Measurements from ENCODE around the gene SLC22A1. TPM values are rescaled to one million over a fixed set of nuclear protein-coding genes. Genes with fewer than 3 reads are reported as not detected.

SLC22A1 gene
- polyA plus RNA-seq, 2 of the 4 experiments (the other 2 are of a cell fraction): 2.1 TPM

DNA sequence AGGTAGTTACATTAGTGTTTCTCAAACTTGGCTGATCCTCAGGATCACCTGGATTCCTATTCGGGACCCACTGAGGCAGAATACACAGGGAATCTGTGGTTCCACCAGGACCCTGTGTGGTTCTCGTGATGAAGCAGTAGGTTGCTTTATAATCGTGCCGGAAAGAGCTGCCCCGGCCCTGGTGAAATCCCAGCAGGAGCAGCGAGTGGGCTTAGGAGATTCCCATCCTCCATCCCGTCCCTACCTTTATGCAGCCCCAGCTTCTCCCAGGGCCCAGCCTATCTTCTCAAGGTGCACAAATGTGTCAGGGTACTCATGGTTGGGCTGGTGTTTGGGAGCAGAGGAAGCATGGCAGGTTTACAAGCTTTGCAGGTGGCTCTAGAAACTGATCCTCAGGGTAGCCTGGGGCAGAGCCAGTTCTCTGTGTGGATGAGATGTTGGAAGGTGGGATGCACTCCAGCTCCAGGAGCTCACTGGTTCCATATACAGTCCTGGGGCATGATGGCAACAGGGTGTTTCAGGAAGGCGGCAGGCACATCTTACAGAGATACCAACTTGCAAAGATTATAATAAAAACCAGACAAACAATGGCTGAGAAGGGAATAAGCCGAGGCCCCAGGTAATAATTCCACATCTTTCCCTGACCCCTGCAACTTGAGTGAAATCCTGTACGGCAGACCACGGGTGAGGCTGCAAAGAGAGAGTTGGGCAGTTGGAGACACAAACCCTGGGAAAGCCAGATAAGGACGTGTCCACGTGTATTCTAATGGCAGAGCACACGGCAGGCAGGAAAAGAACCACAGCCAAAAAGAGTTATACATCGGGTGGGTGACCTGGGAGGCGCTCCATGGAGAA, 5.9 kb downstream of the SLC22A1 start (continued):
- TF ChIP-seq, protein P1, sequence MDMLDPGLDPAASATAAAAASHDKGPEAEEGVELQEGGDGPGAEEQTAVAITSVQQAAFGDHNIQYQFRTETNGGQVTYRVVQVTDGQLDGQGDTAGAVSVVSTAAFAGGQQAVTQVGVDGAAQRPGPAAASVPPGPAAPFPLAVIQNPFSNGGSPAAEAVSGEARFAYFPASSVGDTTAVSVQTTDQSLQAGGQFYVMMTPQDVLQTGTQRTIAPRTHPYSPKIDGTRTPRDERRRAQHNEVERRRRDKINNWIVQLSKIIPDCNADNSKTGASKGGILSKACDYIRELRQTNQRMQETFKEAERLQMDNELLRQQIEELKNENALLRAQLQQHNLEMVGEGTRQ (IDR thresholded peaks at IDR 0.05): no peak
- TF ChIP-seq FOXS1 (CRISPR knock-in tag; IDR thresholded peaks at IDR 0.05): no peak

DNA sequence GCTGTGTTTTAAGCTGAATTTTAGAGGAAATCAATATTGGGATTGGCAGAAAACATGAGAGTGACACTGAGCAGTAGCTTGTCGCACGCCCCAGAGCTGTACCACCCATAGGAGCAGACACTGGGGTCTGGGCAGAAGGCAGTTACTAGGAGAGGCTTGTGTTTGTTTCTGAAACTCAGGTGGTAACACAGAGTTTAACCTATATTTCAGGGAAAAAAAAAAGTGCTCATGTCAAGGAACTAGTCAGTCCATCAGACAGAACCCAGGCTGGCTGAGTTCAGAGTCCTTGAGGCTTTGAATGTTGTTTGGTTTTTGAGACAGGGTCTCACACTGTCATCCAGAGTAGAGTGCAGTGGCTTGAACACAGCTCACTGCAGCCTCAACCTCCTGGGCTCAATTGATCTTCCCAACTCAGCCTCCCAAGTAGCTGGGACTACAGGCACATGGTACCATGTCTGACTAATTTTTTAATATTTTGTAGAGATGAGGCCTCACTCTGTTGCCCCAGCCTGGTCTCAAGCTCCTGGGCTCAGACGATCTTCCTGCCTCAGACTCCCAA, 6.6 kb downstream of the SLC22A1 start:
- Histone ChIP-seq H3K4me2 (no peak overlapping the region), H3K27ac (no peak overlapping the region), H3K4me3 (no peak overlapping the region), H3K9me3 (no peaks in the 10 kb centered on the region), H3K4me1 (peaks cover 10% of the 10 kb centered on the region; the same call in 2 of the 3 replicates)
- POLR2A ChIA-PET: no interaction called here
- WGBS (ENCODE audit: missing lambda C conversion rate): 81% methylated on average over 3 of the region's 3 CpGs
- CTCF ChIA-PET: interaction anchor here (0.5 to 3.1 kb wide), 3 partner anchors 10 to 405 kb away, joined by 3 to 17 read pairs (median 3); no protein-coding TSS in a partner anchor
- FAIRE-seq (no peak), DNase-seq (ENCODE audit: low read depth in 1 of 2, low spot score in 1 of 2) (no peak), ATAC-seq (no peak)
- no peak for TF ChIP-seq KDM5A (IDR thresholded peaks at IDR 0.05)
- no peak for TF ChIP-seq HOXA7 (CRISPR knock-in tag; IDR thresholded peaks at IDR 0.05)
- no peak for TF ChIP-seq RAD21 (conservative IDR thresholded peaks at IDR 0.05 in 1 of 2, IDR thresholded peaks at IDR 0.05 in 1 of 2)
- TF ChIP-seq BHLHE40 (IDR thresholded peaks at IDR 0.05; ENCODE audit: low read depth, low read length): no peak
- TF ChIP-seq, protein P2, sequence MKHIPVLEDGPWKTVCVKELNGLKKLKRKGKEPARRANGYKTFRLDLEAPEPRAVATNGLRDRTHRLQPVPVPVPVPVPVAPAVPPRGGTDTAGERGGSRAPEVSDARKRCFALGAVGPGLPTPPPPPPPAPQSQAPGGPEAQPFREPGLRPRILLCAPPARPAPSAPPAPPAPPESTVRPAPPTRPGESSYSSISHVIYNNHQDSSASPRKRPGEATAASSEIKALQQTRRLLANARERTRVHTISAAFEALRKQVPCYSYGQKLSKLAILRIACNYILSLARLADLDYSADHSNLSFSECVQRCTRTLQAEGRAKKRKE (CRISPR knock-in tag; IDR thresholded peaks at IDR 0.05; ENCODE audit: low read depth): no peak
- TF ChIP-seq, protein P3, sequence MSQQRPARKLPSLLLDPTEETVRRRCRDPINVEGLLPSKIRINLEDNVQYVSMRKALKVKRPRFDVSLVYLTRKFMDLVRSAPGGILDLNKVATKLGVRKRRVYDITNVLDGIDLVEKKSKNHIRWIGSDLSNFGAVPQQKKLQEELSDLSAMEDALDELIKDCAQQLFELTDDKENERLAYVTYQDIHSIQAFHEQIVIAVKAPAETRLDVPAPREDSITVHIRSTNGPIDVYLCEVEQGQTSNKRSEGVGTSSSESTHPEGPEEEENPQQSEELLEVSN (IDR thresholded peaks at IDR 0.05; ENCODE audit: borderline replicate concordance, low read depth): no peak
- no peak for TF ChIP-seq POLR2AphosphoS2 (conservative IDR thresholded peaks at IDR 0.05; ENCODE audit: low read length)
- no peak for TF ChIP-seq NFE2L2 (conservative IDR thresholded peaks at IDR 0.05; ENCODE audit: low read length)
- TF ChIP-seq KDM1A (IDR thresholded peaks at IDR 0.05; ENCODE audit: low read depth): no peak
- TF ChIP-seq EHMT2 (IDR thresholded peaks at IDR 0.05; ENCODE audit: low read depth): no peak
- no peak for TF ChIP-seq MAFK (IDR thresholded peaks at IDR 0.05; ENCODE audit: partially characterized antibody)
- TF ChIP-seq, protein P4, sequence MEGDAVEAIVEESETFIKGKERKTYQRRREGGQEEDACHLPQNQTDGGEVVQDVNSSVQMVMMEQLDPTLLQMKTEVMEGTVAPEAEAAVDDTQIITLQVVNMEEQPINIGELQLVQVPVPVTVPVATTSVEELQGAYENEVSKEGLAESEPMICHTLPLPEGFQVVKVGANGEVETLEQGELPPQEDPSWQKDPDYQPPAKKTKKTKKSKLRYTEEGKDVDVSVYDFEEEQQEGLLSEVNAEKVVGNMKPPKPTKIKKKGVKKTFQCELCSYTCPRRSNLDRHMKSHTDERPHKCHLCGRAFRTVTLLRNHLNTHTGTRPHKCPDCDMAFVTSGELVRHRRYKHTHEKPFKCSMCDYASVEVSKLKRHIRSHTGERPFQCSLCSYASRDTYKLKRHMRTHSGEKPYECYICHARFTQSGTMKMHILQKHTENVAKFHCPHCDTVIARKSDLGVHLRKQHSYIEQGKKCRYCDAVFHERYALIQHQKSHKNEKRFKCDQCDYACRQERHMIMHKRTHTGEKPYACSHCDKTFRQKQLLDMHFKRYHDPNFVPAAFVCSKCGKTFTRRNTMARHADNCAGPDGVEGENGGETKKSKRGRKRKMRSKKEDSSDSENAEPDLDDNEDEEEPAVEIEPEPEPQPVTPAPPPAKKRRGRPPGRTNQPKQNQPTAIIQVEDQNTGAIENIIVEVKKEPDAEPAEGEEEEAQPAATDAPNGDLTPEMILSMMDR (IDR thresholded peaks at IDR 0.05): no peak
- TF ChIP-seq, protein P5, sequence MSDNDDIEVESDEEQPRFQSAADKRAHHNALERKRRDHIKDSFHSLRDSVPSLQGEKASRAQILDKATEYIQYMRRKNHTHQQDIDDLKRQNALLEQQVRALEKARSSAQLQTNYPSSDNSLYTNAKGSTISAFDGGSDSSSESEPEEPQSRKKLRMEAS (IDR thresholded peaks at IDR 0.05): no peak

DNA sequence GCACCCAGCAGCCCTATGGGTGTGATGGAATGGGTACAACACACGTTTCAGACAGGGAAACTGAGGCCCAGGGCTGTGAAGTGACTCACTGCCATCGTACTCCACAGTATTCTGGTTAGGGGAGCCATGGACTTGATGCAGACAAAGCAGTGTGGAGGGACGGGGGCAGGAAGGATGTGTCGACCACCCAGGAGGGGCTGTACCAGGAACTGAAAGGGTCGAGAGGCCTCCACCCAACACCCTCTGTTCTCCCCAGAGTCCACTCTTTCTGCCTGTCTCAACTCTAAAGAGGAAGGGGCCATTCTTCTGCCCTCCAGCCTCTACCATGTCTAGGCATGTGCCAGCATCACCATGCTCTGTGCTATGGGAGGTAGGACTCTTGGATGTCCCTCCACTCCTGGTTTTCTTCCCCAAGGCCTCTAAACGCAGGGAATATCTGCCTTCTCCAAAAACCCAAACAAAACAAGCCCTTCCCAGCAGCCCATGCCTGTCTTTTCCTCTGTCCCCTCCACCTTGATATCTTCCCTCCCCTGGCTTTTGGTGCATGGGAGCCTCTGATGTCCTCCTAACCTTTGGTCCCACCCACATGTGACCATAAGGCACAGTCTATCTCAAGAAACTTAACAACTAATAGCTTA, 7.4 kb downstream of the SLC22A1 start:
- ATAC-seq: no peak; a peak in 1 of 6 replicates
- Histone ChIP-seq H3K4me1 (peaks cover 10% of the 10 kb centered on the region; the same call in 2 of the 3 replicates), H3K4me2 (no peak overlapping the region), H3K27ac (no peak overlapping the region), H3K9me3 (no peaks in the 10 kb centered on the region), H3K4me3 (no peak overlapping the region)
- TF ChIP-seq SREBF2 (IDR thresholded peaks at IDR 0.05) (no peak), FOXS1 (CRISPR knock-in tag; IDR thresholded peaks at IDR 0.05) (no peak), RNF2 (IDR thresholded peaks at IDR 0.05; ENCODE audit: borderline replicate concordance, low read depth) (no peak), CBX8 (IDR thresholded peaks at IDR 0.05) (no peak), MYC (IDR thresholded peaks at IDR 0.05; ENCODE audit: borderline replicate concordance, low read length) (no peak), HOXB13 (CRISPR knock-in tag; IDR thresholded peaks at IDR 0.05; ENCODE audit: low read depth) (no peak), MAZ (IDR thresholded peaks at IDR 0.05; ENCODE audit: borderline replicate concordance, low read depth, low read length) (no peak), ZSCAN20 (CRISPR knock-in tag; IDR thresholded peaks at IDR 0.05) (no peak), FOSB (CRISPR knock-in tag; IDR thresholded peaks at IDR 0.05) (no peak), ZFP36 (IDR thresholded peaks at IDR 0.05; ENCODE audit: borderline replicate concordance, partially characterized antibody) (no peak)
- TF ChIP-seq, protein P4 (IDR thresholded peaks at IDR 0.05): no peak
- DNase-seq (ENCODE audit: low read depth in 1 of 2, low spot score in 1 of 2): no peak
- WGBS (ENCODE audit: missing lambda C conversion rate): 81% methylated on average over 6 of the region's 6 CpGs
- FAIRE-seq: no peak
- ChIA-PET POLR2A (no interaction called here), CTCF (interaction anchor here (3.1 kb wide), 1 partner anchor 9 kb away, joined by 17 read pairs; no protein-coding TSS in a partner anchor)

Measured in A549 (cell line).